GM10266 (cell line): Measurements from ENCODE around the gene RAB23.

Experiments used
- DNase-seq: peaks from one replicate; pipeline ENCODE4 v3.0.0; 2012; ENCODE audit errors: extremely low spot score
- CTCF ChIP-seq: IDR thresholded peaks from 2 replicates; pipeline ENCODE4 v1.5.1; 2012; ENCODE audit warnings: mild to moderate bottlenecking, low read depth; ENCODE audit not compliant: control insufficient read depth, insufficient read depth; ENCODE audit errors: missing control alignments

RAB23 gene

GRCh38 chr6:57242505-57242904 lies 20.4 kb upstream of the RAB23 start:
- DNase-seq = no peak

GRCh38 chr6:57226221-57226620 lies 4.1 kb upstream of the RAB23 start:
- DNase-seq = no peak
- TF ChIP-seq CTCF = no peak

More at GRCh38 chr6:57242505-57242904, 20.4 kb upstream of the RAB23 start:
- TF ChIP-seq CTCF = no peak

- no peak for TF ChIP-seq CTCF
- no peak for DNase-seq
Measured at GRCh38 chr6:57224769-57225515, 2.8 kb upstream of the RAB23 start.

GRCh38 chr6:57222743-57223077 lies 603 bp upstream of the RAB23 start:
- TF ChIP-seq CTCF = no peak
- DNase-seq = no peak

GRCh38 chr6:57221191-57221935 lies 744 bp downstream of the RAB23 start:
- DNase-seq = peak; percentile 67
- no peak for TF ChIP-seq CTCF

- no peak for TF ChIP-seq CTCF
- DNase-seq = no peak
Measured at GRCh38 chr6:57220083-57220703, 1.9 kb downstream of the RAB23 start.

- TF ChIP-seq CTCF = no peak
Measured at GRCh38 chr6:57217270-57217669, 4.8 kb downstream of the RAB23 start.

More at GRCh38 chr6:57217270-57217669, 4.8 kb downstream of the RAB23 start:
- no peak for DNase-seq
